ENCODE data around the gene PFAS.

The PFAS gene

GRCh38 chr17:8292639-8293395 is 43.7 kb downstream of the PFAS start:
- no peak for TF ChIP-seq ZFX (IDR thresholded peaks at IDR 0.05; ENCODE audit: borderline replicate concordance)
- H3K27ac ChIP-seq, result no peak overlapping the region

GRCh38 chr17:8294361-8294760 is 45.3 kb downstream of the PFAS start:
- peak overlapping the region; percentile 94 for H3K27ac ChIP-seq
- no peak for TF ChIP-seq ZFX (IDR thresholded peaks at IDR 0.05; ENCODE audit: borderline replicate concordance)
- TF ChIP-seq CTCF (IDR thresholded peaks at IDR 0.05), result no peak

GRCh38 chr17:8294814-8295316 is 45.8 kb downstream of the PFAS start:
- peak overlapping the region; percentile 94 for H3K27ac ChIP-seq
- TF ChIP-seq ZFX (IDR thresholded peaks at IDR 0.05; ENCODE audit: borderline replicate concordance) (no peak), CTCF (IDR thresholded peaks at IDR 0.05) (no peak)

- no peak overlapping the region for H3K27ac ChIP-seq
- TF ChIP-seq ZFX (IDR thresholded peaks at IDR 0.05; ENCODE audit: borderline replicate concordance), result no peak
- TF ChIP-seq CTCF (IDR thresholded peaks at IDR 0.05), result no peak
These were observed 51.1 kb downstream of the PFAS start for GRCh38 chr17:8300226-8300625.

- no peak overlapping the region for H3K27ac ChIP-seq
- peak; percentile 90 for TF ChIP-seq CTCF (IDR thresholded peaks at IDR 0.05)
- TF ChIP-seq ZFX (IDR thresholded peaks at IDR 0.05; ENCODE audit: borderline replicate concordance), result no peak
These were observed 51.6 kb downstream of the PFAS start for GRCh38 chr17:8300627-8301242.

- H3K27ac ChIP-seq, result no peak overlapping the region
- TF ChIP-seq CTCF (IDR thresholded peaks at IDR 0.05), result no peak
- no peak for TF ChIP-seq ZFX (IDR thresholded peaks at IDR 0.05; ENCODE audit: borderline replicate concordance)
These were observed 61.6 kb downstream of the PFAS start for GRCh38 chr17:8310601-8311123.

- no peak overlapping the region for H3K27ac ChIP-seq
- TF ChIP-seq CTCF (IDR thresholded peaks at IDR 0.05) (no peak), ZFX (IDR thresholded peaks at IDR 0.05; ENCODE audit: borderline replicate concordance) (no peak)
These were observed 62.2 kb downstream of the PFAS start for GRCh38 chr17:8311131-8311790.

All from 22Rv1 (cell line).